ENCODE measurements around the gene IDH3G.

IDH3G gene

GRCh38 chrX:153799326-153799725, 5.2 kb upstream of the IDH3G start:
- TF ChIP-seq CTCF (IDR thresholded peaks at IDR 0.05; ENCODE audit: low read depth, low read length, missing control alignments): no peak
- DNase-seq (ENCODE audit: low read depth): no peak

GRCh38 chrX:153797415-153798015, 3.3 kb upstream of the IDH3G start:
- no peak overlapping the region for H3K4me3 ChIP-seq (ENCODE audit: low read depth, low read length)
- no peak for TF ChIP-seq CTCF (IDR thresholded peaks at IDR 0.05; ENCODE audit: low read depth, low read length, missing control alignments)
- no peak for DNase-seq (ENCODE audit: low read depth)

More at GRCh38 chrX:153799326-153799725, 5.2 kb upstream of the IDH3G start:
- H3K4me3 ChIP-seq (ENCODE audit: low read depth, low read length): no peak overlapping the region

GRCh38 chrX:153794897-153795816, 982 bp upstream of the IDH3G start:
- DNase-seq (ENCODE audit: low read depth): no peak
- peak overlapping the region; percentile 85 for H3K4me3 ChIP-seq (ENCODE audit: low read depth, low read length)
- no peak for TF ChIP-seq CTCF (IDR thresholded peaks at IDR 0.05; ENCODE audit: low read depth, low read length, missing control alignments)

- TF ChIP-seq CTCF (IDR thresholded peaks at IDR 0.05; ENCODE audit: low read depth, low read length, missing control alignments): no peak
- peak overlapping the region; percentile 85 for H3K4me3 ChIP-seq (ENCODE audit: low read depth, low read length)
- DNase-seq (ENCODE audit: low read depth): no peak
Observed at GRCh38 chrX:153793291-153793690, 884 bp downstream of the IDH3G start.

GRCh38 chrX:153792368-153792767, 1.8 kb downstream of the IDH3G start:
- DNase-seq (ENCODE audit: low read depth): no peak
- TF ChIP-seq CTCF (IDR thresholded peaks at IDR 0.05; ENCODE audit: low read depth, low read length, missing control alignments): no peak
- no peak overlapping the region for H3K4me3 ChIP-seq (ENCODE audit: low read depth, low read length)

- H3K4me3 ChIP-seq (ENCODE audit: low read depth, low read length): no peak overlapping the region
- no peak for DNase-seq (ENCODE audit: low read depth)
- no peak for TF ChIP-seq CTCF (IDR thresholded peaks at IDR 0.05; ENCODE audit: low read depth, low read length, missing control alignments)
Observed at GRCh38 chrX:153791104-153791852, 2.9 kb downstream of the IDH3G start.

All from GM12864 (cell line).